Gastrocnemius medialis (tissue), 4 donors: Measurements from ENCODE around the gene CCDC12.

Experiments used
- POLR2A ChIP-seq, 2 donors: fragments of 450-650 bp; IDR thresholded peaks; one replicate each; pipeline ENCODE4 v1.6.1; 2017; ENCODE audit warnings: antibody characterized with exemption in 2 of 2, mild to moderate bottlenecking in 2 of 2, moderate library complexity in 2 of 2
- TF ChIP-seq, protein P1 (sequence below), 5 experiments: fragments of 450-650 bp in 3 of 5; fragments of 200-600 bp in 2 of 5; sonication (generic) in 2 of 5; IDR thresholded peaks in 4 of 5; conservative IDR thresholded peaks in 1 of 5; 1 replicate in 4 of 5; 2 replicates in 1 of 5; pipeline ENCODE4 v1.5.1; 2016 to 2019; ENCODE audit warnings: antibody characterized with exemption in 5 of 5, mild to moderate bottlenecking in 3 of 5, moderate library complexity in 3 of 5

DNA sequence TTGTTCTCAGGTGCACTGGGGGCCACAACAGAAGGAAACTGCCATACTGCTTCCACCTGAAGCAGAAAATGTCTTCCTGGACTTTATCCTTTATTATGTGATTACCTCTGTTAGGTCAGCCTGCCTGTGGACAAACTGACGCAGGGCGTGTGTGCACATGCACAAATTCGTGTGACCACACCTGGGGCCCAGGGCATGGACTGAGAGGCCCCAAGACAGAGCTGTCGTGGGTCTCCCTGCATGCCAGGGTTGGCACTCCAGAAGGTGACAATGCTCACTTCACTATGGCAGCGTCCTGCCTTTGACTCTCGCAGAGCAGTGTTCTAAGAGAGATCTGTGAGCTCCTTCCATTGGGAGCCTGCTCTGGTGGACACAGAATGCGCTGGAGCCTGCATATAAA is 34.5 kb downstream of the CCDC12 start:
- TF ChIP-seq, protein P1, sequence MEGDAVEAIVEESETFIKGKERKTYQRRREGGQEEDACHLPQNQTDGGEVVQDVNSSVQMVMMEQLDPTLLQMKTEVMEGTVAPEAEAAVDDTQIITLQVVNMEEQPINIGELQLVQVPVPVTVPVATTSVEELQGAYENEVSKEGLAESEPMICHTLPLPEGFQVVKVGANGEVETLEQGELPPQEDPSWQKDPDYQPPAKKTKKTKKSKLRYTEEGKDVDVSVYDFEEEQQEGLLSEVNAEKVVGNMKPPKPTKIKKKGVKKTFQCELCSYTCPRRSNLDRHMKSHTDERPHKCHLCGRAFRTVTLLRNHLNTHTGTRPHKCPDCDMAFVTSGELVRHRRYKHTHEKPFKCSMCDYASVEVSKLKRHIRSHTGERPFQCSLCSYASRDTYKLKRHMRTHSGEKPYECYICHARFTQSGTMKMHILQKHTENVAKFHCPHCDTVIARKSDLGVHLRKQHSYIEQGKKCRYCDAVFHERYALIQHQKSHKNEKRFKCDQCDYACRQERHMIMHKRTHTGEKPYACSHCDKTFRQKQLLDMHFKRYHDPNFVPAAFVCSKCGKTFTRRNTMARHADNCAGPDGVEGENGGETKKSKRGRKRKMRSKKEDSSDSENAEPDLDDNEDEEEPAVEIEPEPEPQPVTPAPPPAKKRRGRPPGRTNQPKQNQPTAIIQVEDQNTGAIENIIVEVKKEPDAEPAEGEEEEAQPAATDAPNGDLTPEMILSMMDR (IDR thresholded peaks at IDR 0.05 in 4 of 5, conservative IDR thresholded peaks at IDR 0.05 in 1 of 5) = no peak
- no peak for TF ChIP-seq POLR2A (IDR thresholded peaks at IDR 0.05)
